ENCODE measurements around the gene LDB2.
"Not testable (repeated sequence)": the region's sequence is repeated elsewhere in the genome, so short reads cannot be mapped to it uniquely, and the experiment has no call there.

LDB2 gene

DNA sequence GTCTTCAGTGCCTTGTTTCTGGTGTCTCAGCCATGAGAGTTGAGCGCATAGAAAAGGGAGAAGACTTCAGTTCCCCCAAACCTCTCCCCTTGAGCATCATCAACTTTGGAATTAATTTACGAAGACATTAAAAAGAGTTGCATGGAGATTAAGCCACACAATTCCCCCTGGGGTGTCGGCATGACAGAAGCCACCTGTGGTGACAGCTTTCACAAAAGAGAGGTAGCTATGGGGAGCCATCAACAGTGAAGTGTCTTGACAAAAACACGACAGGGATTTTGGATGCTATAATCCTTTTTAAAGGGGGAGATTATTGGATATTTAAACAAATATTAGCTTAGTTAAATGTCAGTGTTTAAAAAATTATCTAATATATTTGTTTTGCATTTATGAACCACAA is 307.6 kb downstream of the LDB2 start:
- no peak for DNase-seq

DNA sequence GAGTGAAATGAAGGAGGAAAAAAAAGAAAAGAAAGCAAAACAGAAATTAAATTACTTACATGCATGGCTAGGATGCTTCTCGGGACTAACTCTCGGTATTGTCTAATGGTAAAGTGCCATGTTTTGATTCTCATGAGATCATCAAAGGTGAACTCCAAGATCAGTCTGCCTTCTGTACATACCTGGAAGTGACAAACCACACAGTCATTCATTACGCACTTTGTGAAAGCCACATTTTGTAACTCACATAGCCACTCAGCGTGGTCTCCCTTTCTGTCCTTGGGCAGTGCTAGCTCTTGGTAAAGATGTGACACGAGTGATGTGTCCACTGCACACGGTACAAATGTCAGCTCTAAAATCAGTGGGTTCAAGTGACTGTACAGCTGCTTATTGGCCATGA is 309.8 kb downstream of the LDB2 start:
- DNase-seq, result no peak

DNA sequence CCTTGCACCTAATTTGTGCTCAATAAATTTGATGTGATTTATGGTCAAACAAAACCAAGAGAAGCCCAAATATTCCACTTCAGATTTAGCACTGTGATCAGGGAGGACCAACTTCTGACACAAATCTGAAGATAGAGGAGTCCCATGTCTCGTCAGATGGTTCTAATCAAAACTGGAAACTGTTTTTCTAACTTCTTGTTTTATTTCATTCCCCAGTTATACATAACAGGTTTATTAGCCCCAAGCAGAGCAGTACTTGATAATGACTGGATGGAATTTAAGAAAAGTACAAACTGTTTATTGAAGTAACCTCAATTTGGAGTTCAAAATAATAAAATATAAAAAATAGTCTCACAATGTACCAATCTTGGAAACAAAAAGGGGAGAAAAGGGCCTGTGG is 310.3 kb downstream of the LDB2 start:
- no peak for DNase-seq

DNA sequence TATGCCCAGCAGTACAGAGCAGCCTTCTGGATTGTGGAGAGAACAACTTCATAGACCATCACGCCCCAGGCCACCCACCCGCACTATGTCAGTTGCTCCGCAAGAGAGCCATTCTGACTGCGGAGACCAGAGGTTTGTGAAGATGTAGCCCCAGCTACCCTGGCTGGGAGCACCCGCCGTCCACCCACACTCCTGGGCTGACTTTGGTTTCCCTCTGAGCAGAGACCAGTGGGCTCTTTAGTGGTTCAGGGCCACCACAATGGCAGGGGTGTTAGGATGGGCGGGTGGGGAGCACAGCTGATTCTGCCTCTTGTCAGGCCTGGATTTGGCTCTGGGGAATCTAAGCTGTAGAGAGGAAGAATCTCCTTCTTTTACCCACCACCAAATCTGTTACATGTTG is 313.4 kb downstream of the LDB2 start:
- no peak for DNase-seq

DNA sequence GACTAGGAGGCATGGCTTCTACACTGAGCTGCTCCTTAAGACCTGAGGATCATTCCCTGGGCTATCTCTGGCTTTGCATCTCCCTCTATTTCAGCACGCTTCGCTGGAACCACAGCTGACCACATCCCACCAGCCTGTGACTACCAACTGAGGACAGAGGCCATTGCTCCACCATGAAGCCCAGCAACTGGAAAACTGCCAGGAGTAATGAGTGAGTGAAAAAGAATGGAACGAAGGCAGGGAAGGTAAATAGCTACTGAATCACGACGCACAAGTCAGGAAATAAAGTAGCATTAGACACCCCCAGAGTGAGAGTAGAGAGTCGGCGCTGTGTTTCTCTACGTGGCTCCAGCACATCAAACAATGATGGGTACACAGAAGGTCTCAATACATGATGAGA is 314.7 kb downstream of the LDB2 start:
- no peak for DNase-seq

DNA sequence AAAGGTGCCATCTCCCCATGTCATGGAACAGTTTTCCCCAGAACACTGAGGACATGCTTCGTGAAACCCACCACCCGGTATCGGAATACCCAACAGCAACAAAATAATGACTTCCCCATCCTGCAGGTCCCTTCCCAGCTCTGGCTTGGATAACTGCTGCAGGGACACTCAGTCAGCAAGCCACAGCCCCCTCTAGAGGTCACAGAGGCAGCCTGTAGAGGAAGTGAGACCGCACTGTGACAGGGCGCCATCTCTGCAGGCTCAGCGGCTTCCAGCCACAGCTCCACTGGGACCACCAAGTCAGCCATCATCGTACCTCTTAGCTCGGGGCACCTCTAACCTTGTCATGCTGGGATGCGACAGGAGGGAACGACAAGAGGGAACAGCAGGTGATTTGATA is 315.9 kb downstream of the LDB2 start:
- DNase-seq, result no peak

DNA sequence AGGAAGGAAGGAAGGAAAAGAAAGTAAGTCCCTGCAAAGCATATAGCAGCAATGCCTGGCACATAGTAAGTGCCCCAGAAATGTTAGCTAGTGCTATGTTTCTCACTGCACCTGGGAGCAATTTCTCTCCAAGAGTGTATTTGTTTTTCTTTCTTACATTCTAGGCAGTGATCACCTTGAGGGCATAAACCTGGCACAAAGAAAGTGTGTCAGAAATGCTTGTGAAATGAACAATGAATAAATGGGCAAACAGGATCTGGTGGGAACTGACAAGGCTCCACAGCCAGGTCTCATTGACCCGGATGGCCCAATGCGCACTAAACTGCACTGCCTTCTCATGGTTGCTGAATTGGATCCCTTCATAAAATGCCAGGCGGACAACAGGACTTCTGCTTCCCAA is 316.4 kb downstream of the LDB2 start:
- no peak for DNase-seq

DNA sequence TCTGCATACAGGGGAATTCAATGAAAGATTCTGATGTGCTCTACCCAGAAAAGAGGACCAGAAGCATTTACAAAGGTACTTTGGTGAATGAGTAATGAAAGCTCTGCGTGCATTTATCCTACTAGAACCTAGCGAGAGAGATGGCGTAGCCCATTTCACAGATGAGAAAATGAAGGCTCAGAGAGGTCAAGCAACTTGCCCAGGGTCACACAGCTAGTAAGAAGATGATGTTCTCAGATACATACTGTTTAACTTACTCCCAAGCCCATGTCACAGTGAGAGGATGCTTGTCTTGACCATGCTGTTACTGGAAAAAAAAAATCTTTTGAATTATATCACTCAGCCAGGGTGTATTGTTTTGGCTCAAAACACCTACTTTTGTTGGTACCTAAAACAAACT is 317.3 kb downstream of the LDB2 start:
- no peak for DNase-seq

DNA sequence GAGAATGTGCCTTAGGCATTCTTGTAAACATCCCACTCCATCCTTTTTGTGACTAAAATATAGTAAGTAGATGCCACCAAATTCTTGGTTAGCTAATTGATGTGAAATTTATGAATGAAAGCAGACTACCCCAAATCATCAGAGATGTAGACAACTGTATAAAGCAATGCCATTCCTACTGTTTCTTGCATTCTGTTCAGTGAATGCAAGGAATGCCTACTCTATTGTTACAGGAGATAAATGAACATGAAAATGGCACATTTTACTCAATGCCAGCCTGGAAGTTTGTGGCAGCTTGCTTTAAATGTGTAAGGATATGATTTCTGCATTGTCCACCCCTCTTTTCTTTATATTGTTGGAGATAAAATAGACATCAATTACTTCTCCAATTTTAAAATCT is 317.9 kb downstream of the LDB2 start:
- no peak for DNase-seq

DNA sequence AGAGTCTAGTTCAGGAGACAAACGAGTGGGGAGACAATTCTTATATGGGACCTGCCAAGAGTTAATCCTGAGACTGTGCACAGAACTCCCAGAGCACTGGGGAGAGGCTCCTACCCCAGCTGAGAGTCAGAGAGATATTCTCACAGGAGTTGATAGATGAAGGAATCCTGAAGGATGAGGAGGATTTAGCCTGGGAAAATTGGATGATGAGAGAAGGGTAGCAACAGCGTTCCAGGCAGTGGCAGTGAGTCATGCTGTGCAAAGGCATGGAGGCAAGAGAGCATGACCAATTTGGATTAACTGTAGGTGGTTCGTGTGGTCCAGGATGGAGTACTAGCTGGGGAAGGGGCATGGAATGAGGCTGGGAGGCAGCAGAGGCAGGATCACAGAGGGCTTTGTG is 318.6 kb downstream of the LDB2 start:
- DNase-seq, result no peak

DNA sequence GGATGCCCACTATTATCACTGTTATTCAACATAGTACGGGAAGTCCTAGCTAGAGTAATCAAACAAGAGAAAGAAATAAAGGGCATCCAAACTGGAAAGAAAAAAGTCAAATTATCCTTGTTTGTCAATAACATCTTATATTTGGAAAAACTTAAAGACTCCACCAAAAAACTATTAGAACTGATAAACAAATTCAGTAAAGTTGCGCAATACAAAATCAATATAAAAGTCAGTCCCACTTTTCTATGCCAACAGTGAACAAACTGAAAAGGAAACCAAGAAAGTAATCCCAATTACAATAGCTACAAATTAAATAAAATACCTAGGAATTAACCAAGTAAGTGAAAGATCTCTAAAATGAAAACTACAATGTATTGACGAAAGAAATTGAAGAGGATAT is 321.3 kb downstream of the LDB2 start:
- no peak for DNase-seq

DNA sequence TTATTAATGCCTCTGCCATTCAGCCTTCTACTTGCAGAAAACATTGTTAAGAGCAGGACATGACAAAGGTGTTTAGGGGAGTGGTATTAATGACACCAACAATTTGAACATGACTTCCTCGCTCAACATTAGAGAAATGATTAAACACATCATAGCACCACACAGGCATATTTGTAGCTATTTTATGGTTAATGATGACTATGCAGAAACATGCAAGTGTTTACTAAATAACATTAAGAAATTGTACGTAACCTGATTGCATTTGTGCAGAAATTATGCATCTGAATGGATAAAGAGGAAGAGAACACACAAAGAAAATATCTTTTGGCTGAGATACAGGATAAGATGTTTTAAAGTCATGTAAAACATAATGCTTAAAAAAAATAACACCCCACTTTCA is 323.5 kb downstream of the LDB2 start:
- DNase-seq, result no peak

DNA sequence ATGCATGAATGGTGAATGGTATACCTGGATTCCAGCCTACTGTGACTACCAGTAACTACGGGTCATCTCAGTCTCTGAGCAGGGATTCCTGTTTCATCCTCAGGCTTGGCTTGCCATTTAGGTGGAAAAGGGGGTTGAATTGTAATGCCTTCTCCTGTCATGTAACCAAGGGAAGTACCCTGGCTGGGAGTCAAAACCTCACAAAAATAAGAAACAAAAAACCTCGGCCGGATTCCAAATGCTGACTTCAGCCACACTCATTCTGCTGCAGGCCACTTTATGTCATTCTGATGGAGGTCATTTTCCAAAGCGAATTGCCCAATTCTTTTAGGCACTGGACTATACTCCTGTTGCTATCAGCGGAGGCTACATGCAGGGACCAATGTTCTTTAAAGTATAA is 324.7 kb downstream of the LDB2 start:
- DNase-seq, result no peak

DNA sequence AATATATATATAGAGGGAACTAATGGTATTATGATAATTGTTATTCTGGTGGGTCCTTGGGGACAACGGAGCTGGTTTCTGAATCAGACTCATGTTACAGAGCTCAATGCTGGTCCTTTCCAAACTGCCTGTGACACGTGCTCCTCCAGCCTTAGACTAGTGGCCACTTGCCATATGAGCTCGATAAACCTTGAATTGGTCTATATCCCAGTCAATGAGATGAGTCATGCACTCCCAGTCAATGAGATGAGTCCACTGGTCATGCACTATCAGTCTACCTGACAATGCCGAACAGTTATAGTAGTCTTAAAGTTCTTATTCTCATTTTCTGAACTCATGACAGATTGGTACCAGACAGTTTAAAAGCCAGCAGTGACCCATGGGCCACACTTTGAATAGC is 325.2 kb downstream of the LDB2 start:
- no peak for DNase-seq

DNA sequence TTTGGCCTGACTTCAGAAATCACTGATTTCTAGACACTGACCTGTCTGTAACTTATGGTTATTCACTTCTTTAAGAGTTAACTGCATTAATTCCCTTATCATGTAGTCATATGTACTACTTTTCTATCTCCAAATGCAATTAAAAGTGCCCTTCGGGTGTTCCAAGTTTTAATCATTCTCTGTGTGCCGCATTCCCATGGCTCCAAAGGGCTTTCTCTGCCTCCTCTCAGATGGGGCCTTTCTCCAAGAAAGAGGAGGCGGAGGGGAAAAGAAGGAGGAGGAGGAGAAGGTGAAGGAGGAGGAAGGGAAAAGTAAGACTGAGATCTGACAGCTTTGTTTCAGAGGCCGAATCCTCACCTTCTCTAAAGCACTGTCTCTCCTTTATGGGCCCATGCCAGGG is 325.8 kb downstream of the LDB2 start:
- no peak for DNase-seq

DNA sequence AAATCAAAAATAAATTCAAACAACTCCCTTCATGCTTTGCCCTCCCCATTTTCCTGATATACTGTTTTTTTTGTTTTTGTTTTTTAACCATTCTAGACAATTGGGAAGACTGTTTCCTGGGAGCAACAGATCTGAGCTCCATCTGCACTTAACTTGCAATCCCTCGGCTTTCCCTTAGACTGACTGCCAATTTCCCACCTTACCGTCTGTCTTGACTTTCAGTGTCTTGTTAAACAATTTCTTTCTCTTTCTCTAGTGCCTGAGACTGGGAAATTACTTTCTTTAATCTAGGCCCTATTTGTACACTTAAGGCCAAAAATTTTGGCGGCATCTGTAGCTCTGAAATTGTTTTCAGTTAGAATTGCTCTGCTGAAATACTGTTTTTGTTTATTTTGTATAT is 326.3 kb downstream of the LDB2 start:
- DNase-seq, result no peak

DNA sequence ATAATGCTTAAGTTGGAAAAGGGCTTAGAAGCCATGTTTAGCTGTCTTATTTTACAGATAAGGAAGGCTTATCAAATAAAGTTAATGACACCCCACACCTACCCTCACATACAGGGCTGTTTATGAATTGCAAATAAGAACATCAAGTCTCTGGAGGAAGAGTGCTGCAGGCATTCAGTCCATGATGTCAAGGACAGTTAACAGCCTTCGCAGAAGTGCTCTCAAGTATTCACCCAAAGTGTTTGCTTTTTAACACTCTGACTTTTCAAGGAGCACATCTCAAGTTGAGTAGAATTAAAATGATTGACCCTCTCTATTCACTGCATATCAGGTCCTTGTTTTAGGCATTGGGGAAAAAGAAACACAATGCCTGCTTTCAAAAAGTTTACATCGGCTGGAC is 328.7 kb downstream of the LDB2 start:
- DNase-seq, result no peak

DNA sequence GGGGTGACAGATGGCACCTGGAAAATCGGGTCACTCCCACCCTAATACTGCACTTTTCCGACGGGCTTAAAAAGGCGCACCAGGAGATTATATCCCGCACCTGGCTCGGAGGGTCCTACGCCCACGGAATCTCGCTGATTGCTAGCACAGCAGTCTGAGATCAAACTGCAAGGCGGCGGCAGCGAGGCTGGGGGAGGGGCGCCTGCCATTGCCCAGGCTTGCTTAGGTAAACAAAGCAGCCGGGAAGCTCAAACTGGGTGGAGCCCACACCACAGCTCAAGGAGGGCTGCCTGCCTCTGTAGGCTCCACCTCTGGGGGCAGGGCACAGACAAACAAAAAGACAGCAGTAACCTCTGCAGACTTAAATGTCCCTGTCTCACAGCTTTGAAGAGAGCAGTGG is 341.1 kb downstream of the LDB2 start:
- not testable (repeated sequence) for DNase-seq

DNA sequence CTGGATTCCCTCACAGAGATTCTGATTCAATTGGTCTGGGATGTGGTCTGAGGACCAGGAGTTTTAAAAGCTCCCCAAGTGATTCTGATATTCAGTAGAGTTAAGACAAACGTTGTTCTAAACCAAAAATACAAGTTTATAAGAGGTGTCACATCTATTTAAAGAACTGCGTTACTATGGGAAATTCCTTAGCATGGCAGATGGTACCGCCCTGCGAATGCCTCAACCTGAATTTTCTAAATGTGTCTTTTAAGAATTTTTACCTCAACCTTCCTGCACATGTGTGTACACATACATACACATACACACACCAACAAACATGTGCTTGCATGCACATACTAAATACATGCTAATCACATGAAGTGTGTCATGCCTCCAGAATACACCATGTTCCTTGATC is 343.3 kb downstream of the LDB2 start:
- DNase-seq, result no peak

DNA sequence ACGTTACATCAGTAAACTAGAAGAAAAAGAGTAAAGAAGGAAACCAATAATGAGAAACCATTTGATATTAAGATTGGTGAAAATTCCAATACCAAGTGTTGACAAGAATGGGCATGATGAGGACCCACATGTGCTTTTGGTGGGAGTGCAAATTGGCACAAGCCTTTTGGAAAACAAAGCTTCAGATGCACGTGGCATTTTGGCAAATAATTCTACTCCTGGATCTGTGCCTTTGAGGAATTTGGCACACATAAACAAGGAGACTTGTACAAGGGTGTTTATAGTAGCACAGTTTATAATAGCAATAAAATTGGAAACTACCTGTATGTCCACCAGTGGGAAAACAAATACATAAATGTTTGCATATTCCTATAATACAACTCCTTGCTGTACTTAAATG is 347.9 kb downstream of the LDB2 start:
- no peak for DNase-seq

DNA sequence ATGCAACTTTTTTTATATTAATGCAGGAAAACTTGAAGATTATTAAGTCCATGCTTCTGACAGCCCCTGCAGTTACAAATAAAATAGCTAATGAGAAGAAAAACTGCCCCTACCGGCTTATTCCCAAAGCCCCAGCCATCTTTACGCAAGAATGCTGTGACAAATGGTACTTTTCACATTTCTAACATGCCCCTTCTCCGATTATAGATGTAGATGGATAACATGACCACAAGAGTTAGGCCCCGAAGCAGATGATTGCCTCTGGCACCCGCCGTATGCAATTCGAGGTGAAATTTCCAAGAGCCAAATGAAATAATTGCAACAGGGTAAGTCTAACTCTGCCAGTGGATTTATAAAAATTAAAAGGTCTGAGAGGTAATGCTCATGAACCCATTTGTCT is 352.8 kb downstream of the LDB2 start:
- DNase-seq, result no peak

DNA sequence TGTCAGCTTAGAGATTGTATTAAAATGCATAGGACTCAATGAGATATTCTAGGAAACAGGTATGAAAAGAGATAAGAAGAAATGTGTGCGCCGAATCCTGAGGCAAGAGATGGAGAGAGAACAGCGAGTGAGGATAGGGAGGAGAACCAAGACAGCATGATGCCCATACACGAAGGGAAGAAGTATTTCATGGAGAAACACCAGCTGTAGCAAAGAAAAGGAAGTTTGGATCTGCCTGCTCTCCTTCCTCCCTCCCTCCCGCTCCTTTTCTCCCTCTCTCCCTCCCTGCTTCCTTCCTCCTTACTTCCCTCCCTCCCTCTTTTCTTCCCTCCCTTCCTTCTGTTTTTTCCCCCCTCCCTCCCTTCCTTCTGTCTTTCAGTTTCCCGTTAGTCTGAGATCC is 353.6 kb downstream of the LDB2 start:
- DNase-seq, result no peak

DNA sequence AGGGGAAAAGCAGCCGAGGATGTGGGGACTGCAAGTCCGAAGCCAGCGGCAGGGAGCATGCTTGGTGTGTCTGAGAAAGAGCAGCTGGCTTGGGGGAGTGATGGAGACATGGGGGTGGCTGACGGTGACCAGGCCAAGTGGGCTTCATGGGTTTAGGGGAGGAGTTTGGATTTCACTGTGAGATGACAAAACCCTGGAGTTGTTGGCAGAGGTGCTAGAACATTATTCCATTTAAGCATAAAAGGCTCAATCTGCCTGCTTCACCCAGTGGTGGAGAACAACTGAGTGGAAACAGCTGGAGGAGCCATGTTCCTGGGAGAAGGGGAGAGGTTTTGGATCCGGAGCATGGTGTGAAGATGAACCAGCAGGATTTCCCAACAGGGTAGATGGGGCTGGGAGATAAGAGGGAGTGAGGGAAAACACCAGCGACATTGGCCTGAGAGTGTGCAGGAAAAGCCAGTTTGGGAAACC is 354.2 kb downstream of the LDB2 start:
- DNase-seq, result no peak

DNA sequence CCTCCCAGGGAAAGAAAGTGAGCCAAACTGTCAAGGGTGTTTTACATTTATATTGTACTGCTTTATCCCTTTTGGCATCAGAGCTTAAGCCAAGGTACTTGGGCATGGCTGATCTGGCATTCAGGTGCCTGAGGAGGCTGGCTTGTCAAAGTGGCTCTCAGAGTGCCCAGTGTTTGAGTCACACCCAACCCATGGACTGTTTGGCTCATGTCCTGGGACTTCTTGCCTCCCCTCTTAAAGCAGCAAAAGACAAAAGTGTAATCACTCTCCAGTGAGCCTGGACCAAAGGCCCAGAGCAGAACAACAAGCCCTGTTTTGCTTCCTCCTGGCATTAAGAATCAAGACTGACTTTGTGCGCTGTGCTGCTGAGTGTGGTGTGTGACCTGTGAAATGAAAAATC is 360.5 kb downstream of the LDB2 start:
- DNase-seq, result no peak

DNA sequence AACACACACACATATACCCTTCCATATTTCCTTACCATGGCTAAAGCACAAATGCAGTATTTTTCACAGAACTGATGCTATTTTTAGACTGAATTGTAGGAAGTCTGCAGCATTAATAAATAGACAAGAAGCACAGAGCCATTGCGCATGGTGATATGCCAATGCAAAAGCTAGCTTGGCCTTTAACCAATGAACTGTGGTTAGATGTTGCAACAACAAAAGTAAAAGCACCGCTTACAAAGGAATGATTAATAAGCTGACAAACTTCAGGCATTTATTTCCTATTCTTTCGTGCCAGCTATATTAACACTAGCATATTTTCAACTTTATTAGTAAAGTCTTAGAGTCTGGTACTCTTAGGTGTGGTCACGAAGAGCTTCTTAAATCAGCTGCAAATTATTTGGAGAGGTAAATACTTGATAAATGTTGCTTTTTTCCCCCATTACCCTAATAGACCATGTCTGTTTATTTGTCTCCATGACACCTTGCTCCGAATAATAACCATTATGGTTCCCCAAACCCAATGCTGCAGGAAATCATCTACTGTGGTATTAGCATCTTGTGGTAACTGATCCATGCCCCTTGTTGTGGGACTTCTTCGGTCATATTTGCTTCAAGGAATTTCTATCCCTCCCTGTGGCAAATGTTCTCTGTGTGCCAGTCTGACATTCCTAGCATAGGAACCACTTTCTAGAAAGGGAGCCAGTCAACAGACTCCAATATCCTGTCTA is 366.0 kb downstream of the LDB2 start:
- no peak for DNase-seq

All from central memory CD4-positive, alpha-beta T cell (primary cell).